Activated CD4-positive, alpha-beta memory T cell treated with anti-CD3 and anti-CD28 coated beads, Interleukin-2, amount 10 ng/mL, durations not matched to agents 7 days and 5 days (primary cell): ENCODE results near the gene CHST11. TPM values are rescaled to one million over a fixed set of nuclear protein-coding genes. Genes with fewer than 3 reads are reported as not detected.
A peak's percentile ranks its signal among the peaks of the same experiment; 100 is the strongest.

Experiments used
- CTCF ChIA-PET: fragments of 350-600 bp; sonication (Branson Sonifier 250); formaldehyde crosslinking; loops from one replicate; lab custom pipeline; 2021; ENCODE audit warnings: antibody characterized with exemption, inconsistent platforms; lab: Charles Lee
- POLR2A ChIA-PET: fragments of 350-600 bp; sonication (Branson Sonifier 250); formaldehyde crosslinking; loops from one replicate; lab custom pipeline; 2021; ENCODE audit warnings: antibody characterized with exemption; lab: Charles Lee
- DNase-seq: peaks from one replicate; pipeline ENCODE4 v3.0.0-alpha.2; 2020
- H3K27ac Mint-ChIP-seq: one replicate; pipeline ENCODE4 v1.8.0; 2021; ENCODE audit warnings: mild to moderate bottlenecking, mixed read lengths
- H3K27me3 Mint-ChIP-seq: one replicate; pipeline ENCODE4 v1.8.0; 2021; ENCODE audit warnings: mixed read lengths
- H3K36me3 Mint-ChIP-seq: one replicate; pipeline ENCODE4 v1.8.0; 2021; ENCODE audit warnings: low read depth, mixed read lengths
- H3K4me1 Mint-ChIP-seq: one replicate; pipeline ENCODE4 v1.8.0; 2021; ENCODE audit warnings: mixed read lengths
- H3K4me3 Mint-ChIP-seq: one replicate; pipeline ENCODE4 v1.8.0; 2021; ENCODE audit warnings: mild to moderate bottlenecking, mixed read lengths
- H3K9me3 Mint-ChIP-seq: one replicate; pipeline ENCODE4 v1.8.0; 2021; ENCODE audit warnings: mixed read lengths
- total RNA-seq, 2 experiments: library from RNA; stranded (reverse); gene quantifications; one replicate each; pipeline ENCODE4 v1.2.3, GENCODE V29; 2021

CHST11 gene
- total RNA-seq, 2 experiments from 2014 or later: 124 to 125 TPM

DNA sequence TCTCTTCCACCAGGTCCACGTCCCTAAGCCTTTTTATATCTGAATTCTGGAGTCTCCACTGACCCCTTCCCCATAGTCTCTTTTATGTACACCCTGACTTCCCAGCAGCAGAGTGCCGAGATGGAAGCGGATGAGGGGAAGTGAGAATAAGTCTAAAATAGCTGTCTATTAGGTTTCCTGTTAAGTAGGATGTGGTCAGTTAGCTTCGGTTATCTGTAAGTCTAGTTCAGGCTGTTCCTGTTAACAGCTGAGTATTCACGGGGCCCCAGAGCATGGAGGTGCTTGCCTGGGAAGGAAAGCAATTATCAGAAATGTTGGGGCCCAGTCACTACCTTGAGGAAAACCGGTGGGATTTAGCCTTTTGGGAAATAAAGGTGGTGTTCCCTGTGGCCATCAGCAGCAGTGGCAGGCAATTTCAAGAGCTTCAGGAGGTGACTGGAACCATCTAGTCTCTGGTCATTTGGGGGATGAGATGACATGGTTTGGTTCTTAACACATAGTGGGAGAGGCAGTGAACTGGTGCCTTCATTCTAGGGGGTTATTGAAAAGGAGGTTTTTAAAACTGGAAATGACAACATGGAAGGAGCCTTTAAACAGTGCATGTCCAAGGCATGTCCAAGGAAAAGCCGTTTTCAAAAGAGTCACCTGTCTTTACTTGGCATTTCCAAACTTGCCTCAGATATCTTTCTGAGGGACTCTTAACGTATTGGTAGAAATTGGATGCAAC lies 21.8 kb downstream of the CHST11 start:
- Mint-ChIP-seq H3K4me1 (peaks cover 88% of the 10 kb centered on the region), H3K36me3 (peaks cover 50% of the 10 kb centered on the region), H3K9me3 (no peaks in the 10 kb centered on the region), H3K4me3 (peak overlapping the region; percentile 85), H3K27me3 (no peaks in the 10 kb centered on the region), H3K27ac (peak overlapping the region; percentile 96)
- ChIA-PET POLR2A (interaction anchor here (0.6 to 3.8 kb wide), 19 partner anchors 9 to 556 kb away, joined by 3 to 95 read pairs (median 7); partner anchors contain the start of genes CHST11 and NFYB), CTCF (interaction anchor here (0.6 to 3.3 kb wide), 11 partner anchors 12 to 217 kb away, joined by 3 to 30 read pairs (median 5); partner anchors contain the start of gene CHST11)
- DNase-seq: peak; percentile 55

DNA sequence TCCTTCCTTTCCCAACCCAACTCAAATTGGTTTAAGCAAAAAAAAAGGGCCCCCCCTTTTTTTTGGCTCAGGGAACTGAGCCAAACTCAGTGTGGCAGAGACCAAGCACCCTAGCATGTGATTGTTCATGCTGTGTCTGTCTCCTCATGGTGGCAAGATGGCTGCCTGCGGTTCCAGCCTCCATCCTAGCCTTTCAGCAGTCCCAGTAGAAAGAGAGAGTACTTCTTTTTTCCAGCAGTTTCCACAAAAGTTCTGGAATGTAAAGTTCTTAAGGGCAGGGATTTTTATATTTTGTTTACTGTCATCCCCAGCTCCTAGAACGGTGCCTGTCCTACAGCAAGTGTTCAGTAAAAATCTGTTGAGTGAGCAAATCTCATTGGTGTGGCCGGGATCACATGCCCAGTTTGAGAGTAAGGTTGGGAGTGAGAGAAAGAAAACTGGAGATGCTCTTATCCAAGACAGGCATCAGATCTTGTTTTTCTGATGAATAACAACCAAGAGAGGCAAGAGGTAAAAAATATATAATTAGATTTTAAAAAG lies 22.4 kb downstream of the CHST11 start:
- POLR2A ChIA-PET: interaction anchor here (1.0 to 3.8 kb wide), 11 partner anchors 10 to 209 kb away, joined by 4 to 95 read pairs (median 11); partner anchors contain the start of gene CHST11
- H3K27ac Mint-ChIP-seq: peak overlapping the region; percentile 96
- peaks cover 88% of the 10 kb centered on the region for H3K4me1 Mint-ChIP-seq
- no peaks in the 10 kb centered on the region for H3K27me3 Mint-ChIP-seq
- DNase-seq: no peak
- H3K9me3 Mint-ChIP-seq: no peaks in the 10 kb centered on the region
- peaks cover 56% of the 10 kb centered on the region for H3K36me3 Mint-ChIP-seq
- peak overlapping the region; percentile 85 for H3K4me3 Mint-ChIP-seq
- CTCF ChIA-PET: interaction anchor here (0.9 to 3.3 kb wide), 5 partner anchors 13 to 97 kb away, joined by 3 to 30 read pairs (median 7); partner anchors contain the start of gene CHST11

DNA sequence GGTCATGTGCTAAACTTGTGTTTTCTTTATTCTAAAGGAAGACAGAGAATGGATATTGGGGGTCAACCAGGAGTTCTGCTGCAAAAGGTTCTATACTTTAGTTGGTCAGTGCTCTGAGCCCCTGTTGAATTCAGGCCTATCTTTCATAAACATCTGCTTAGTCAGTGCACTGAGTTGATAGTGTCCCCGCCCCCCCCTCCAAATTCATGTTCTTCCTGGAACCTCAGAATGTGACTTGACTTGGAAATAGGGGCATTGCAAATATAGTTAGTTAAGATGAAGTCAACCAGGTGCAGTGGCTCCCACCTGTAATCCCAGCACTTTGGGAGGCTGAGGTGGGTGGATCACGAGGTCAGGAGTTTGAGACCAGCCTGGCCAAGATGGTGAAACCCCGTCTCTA lies 23.3 kb downstream of the CHST11 start:
- H3K4me1 Mint-ChIP-seq: peaks cover 90% of the 10 kb centered on the region
- H3K27ac Mint-ChIP-seq: peak overlapping the region; percentile 47
- H3K9me3 Mint-ChIP-seq: no peaks in the 10 kb centered on the region
- ChIA-PET POLR2A (interaction anchor here (3.8 kb wide), 1 partner anchor 21 kb away, joined by 95 read pairs; the partner anchor contains the start of gene CHST11), CTCF (interaction anchor here (3.2 kb wide), 1 partner anchor 13 kb away, joined by 13 read pairs; no protein-coding TSS in a partner anchor)
- no peaks in the 10 kb centered on the region for H3K27me3 Mint-ChIP-seq
- no peak for DNase-seq
- H3K36me3 Mint-ChIP-seq: peaks cover 62% of the 10 kb centered on the region
- no peak overlapping the region for H3K4me3 Mint-ChIP-seq

DNA sequence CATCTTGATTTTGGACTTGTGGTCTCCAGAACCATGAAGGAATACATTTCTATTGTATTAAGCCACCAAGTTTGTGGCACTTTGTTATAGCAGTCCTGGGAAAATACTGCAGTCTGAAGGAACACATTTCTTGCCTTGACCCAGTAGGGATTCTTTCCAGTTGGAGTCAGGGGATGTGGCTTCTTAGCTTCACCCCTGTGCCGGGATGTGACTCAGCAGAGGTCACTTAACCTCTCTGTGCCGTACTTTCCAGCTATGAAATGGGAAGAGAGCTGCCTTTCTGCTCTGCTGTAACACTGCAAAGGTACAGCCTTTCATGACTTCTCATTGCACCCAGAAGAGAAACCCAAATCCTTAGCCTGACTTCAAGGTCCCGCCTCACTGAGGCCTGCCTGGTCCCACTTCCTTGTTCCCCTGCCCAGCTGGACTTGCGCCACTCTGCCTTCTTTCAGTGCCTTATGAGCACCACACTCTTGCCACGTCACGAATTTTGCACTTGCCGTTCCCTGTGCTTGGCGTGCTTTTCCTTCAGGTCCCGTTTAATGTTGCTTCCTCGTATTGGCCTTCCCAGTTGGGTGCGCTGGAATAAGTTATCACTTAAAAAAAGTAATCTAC lies 24.2 kb downstream of the CHST11 start:
- H3K9me3 Mint-ChIP-seq: no peaks in the 10 kb centered on the region
- H3K27me3 Mint-ChIP-seq: no peaks in the 10 kb centered on the region
- ChIA-PET POLR2A (interaction anchor here (1.1 to 1.7 kb wide), 4 partner anchors 14 to 22 kb away, joined by 3 to 5 read pairs (median 4); no protein-coding TSS in a partner anchor), CTCF (no interaction called here)
- H3K4me3 Mint-ChIP-seq: no peak overlapping the region
- no peak for DNase-seq
- H3K4me1 Mint-ChIP-seq: peaks cover 95% of the 10 kb centered on the region
- H3K36me3 Mint-ChIP-seq: peaks cover 69% of the 10 kb centered on the region
- peak overlapping the region; percentile 29 for H3K27ac Mint-ChIP-seq

DNA sequence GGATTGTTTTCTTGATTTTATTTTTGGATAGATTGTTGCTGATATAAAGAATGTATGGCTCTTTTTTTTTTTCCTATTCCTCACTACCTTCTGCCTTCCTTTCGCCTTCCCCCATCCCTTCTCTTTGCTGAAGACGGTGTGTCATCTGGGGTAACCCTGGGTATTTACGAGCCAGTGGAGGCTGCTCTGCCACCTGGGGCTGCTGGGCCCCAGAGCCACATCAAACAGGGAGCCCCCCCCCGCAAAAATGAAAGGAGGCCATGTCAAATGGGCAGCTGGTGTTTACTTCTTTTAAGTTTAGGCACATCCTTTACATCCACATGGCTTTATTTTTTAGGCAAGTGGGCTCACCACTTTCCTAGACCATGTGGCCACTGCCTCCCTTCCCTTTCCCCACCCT lies 25.4 kb downstream of the CHST11 start:
- peaks cover 98% of the 10 kb centered on the region for H3K4me1 Mint-ChIP-seq
- peaks cover 81% of the 10 kb centered on the region for H3K36me3 Mint-ChIP-seq
- POLR2A ChIA-PET: interaction anchor here (1.4 to 1.7 kb wide), 4 partner anchors 9 to 18 kb away, joined by 3 to 5 read pairs (median 4); no protein-coding TSS in a partner anchor
- peak overlapping the region; percentile 53 for H3K27ac Mint-ChIP-seq
- no peaks in the 10 kb centered on the region for H3K9me3 Mint-ChIP-seq
- CTCF ChIA-PET: no interaction called here
- no peak overlapping the region for H3K4me3 Mint-ChIP-seq
- DNase-seq: no peak
- no peaks in the 10 kb centered on the region for H3K27me3 Mint-ChIP-seq

GRCh38 chr12:104482748-104483147 lies 26.0 kb downstream of the CHST11 start:
- no peak for DNase-seq
- ChIA-PET CTCF (no interaction called here), POLR2A (interaction anchor here (1.4 kb wide), 2 partner anchors 10 to 15 kb away, joined by 3 to 4 read pairs; no protein-coding TSS in a partner anchor)
- Mint-ChIP-seq H3K36me3 (peaks cover 84% of the 10 kb centered on the region), H3K4me3 (no peak overlapping the region), H3K27ac (peak overlapping the region; percentile 53), H3K9me3 (no peaks in the 10 kb centered on the region), H3K27me3 (no peaks in the 10 kb centered on the region), H3K4me1 (peaks cover 97% of the 10 kb centered on the region)

- Mint-ChIP-seq H3K36me3 (peaks cover 82% of the 10 kb centered on the region), H3K4me1 (peaks cover 95% of the 10 kb centered on the region), H3K27ac (peak overlapping the region; percentile 50), H3K4me3 (no peak overlapping the region), H3K9me3 (no peaks in the 10 kb centered on the region), H3K27me3 (no peaks in the 10 kb centered on the region)
- ChIA-PET POLR2A (interaction anchor here (1.5 kb wide), 1 partner anchor 10 kb away, joined by 4 read pairs; no protein-coding TSS in a partner anchor), CTCF (no interaction called here)
- DNase-seq: no peak
Observed at GRCh38 chr12:104484079-104484478, 27.3 kb downstream of the CHST11 start.

DNA sequence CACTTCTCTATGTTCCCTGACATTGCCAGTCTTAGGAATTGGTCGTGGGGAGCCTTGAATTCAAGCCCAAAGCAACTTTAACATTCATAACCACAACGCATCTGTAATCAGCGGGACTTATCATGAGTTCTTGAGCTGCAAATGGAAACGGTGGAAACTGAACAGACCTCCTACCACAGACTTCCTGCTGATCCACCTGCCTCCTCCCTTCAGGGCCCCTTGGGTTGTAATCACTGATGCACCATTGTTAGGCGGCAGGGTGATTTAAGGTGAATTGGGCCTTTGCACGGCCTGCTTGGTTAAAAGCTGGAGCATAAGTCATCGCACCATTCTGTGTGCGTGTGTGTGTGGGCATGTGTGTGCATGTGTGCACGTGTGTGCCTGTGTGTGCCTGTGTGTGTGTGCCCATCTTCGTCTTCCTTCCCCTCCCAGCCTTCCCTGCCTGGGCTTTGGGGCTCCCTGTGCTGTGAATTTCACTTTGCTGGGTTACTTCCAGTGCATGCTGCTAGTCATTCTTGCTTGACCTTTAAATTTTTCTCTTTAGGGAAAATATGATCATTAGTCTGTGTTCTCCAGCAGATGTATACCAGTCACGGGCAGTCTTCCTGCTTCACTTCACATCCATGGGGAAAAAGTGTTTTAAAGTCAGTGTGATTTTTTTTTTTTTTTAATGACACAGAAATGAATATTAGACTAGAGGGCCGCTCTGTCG lies 29.1 kb downstream of the CHST11 start:
- H3K9me3 Mint-ChIP-seq: no peaks in the 10 kb centered on the region
- POLR2A ChIA-PET: interaction anchor here (0.8 to 3.2 kb wide), 9 partner anchors 8 to 28 kb away, joined by 3 to 18 read pairs (median 7); partner anchors contain the start of gene CHST11
- CTCF ChIA-PET: interaction anchor here (1.1 to 1.2 kb wide), 3 partner anchors 27 to 104 kb away, joined by 3 read pairs; no protein-coding TSS in a partner anchor
- H3K36me3 Mint-ChIP-seq: peaks cover 73% of the 10 kb centered on the region
- peak overlapping the region; percentile 86 for H3K27ac Mint-ChIP-seq
- peaks cover 93% of the 10 kb centered on the region for H3K4me1 Mint-ChIP-seq
- peak; percentile 72 for DNase-seq
- no peaks in the 10 kb centered on the region for H3K27me3 Mint-ChIP-seq
- peak overlapping the region; percentile 39 for H3K4me3 Mint-ChIP-seq

GRCh38 chr12:104486363-104486750 lies 29.6 kb downstream of the CHST11 start:
- no peak overlapping the region for H3K4me3 Mint-ChIP-seq

DNA sequence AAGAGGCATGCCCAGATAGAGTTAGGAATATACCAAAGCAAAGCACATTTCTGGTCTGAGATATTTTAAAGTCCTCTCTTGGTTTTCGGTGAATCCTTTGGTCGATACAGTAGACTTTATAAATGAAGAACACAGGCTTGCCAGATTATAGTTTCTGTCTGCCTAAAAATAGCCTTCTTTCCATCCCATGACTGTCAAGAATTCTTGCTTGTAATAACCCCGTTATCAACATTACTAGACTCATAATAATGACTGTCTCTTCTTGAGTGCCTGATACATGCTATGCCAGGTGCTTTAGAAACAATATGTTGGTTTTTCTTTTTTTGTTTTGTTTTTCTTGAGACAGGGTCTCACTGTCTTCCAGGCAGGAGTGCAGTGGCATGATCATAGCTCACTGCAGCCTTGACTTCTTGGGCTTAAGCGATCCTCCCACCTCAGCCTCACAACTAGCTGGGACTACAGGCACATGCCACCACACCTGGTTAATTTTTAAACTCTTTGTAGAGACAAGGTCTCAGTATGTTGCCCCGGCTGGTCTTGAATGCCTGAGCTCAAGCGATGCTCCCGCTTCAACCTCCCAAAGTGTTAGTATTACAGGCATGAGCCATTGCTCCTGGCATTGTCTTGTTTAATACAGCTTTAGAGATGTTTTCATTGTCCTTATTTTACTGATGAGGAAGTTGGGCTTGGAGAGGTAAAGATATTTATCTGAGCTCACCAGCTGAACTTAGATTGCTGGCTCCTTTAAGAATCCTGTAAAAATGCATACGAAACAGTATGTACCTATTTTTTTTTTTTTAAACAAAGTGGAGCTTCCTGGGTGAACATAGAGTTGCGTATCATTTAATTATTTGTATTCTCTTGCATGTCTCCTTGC lies 30.4 kb downstream of the CHST11 start:
- Mint-ChIP-seq H3K27ac (peak overlapping the region; percentile 60), H3K4me3 (no peak overlapping the region), H3K4me1 (peaks cover 93% of the 10 kb centered on the region), H3K9me3 (no peaks in the 10 kb centered on the region), H3K36me3 (peaks cover 74% of the 10 kb centered on the region), H3K27me3 (no peaks in the 10 kb centered on the region)
- no peak for DNase-seq
- POLR2A ChIA-PET: interaction anchor here (0.6 to 3.2 kb wide), 8 partner anchors 9 to 216 kb away, joined by 3 to 18 read pairs (median 4); partner anchors contain the start of gene CHST11
- CTCF ChIA-PET: no interaction called here

More at GRCh38 chr12:104486363-104486750, 29.6 kb downstream of the CHST11 start:
- Mint-ChIP-seq H3K36me3 (peaks cover 73% of the 10 kb centered on the region), H3K4me1 (peaks cover 93% of the 10 kb centered on the region), H3K9me3 (no peaks in the 10 kb centered on the region), H3K27ac (peak overlapping the region; percentile 86), H3K27me3 (no peaks in the 10 kb centered on the region)
- DNase-seq: no peak
- ChIA-PET CTCF (interaction anchor here (1.1 to 1.2 kb wide), 2 partner anchors 28 to 105 kb away, joined by 3 read pairs; no protein-coding TSS in a partner anchor), POLR2A (interaction anchor here (0.8 to 3.2 kb wide), 7 partner anchors 13 to 83 kb away, joined by 3 to 18 read pairs (median 5); partner anchors contain the start of gene CHST11)

DNA sequence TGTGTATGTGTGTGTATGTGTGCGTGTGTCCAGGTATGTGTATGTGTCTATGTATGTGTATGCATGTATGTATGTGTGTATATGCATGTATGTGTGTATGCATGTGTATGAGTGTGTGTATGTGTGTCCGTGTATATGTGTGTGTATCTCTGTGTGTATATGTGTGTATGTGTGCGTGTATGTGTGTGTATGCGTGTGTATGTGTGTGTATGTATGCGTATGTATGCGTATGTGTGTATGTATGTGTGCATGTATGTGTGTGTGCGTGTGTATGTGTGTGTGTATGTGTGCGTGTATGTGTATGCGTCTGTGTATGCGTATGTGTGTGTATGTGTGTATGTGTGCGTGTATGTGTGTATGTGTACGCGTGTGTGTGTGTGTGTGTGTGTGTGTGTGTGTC lies 31.6 kb downstream of the CHST11 start:
- H3K27ac Mint-ChIP-seq: peak overlapping the region; percentile 23
- CTCF ChIA-PET: interaction anchor here (0.6 kb wide), 1 partner anchor 287 kb away, joined by 3 read pairs; no protein-coding TSS in a partner anchor
- DNase-seq: no peak
- H3K36me3 Mint-ChIP-seq: peaks cover 73% of the 10 kb centered on the region
- H3K4me1 Mint-ChIP-seq: peaks cover 92% of the 10 kb centered on the region
- H3K27me3 Mint-ChIP-seq: no peaks in the 10 kb centered on the region
- H3K9me3 Mint-ChIP-seq: no peaks in the 10 kb centered on the region
- POLR2A ChIA-PET: interaction anchor here (1.3 to 2.6 kb wide), 2 partner anchors 15 to 20 kb away, joined by 3 to 10 read pairs; no protein-coding TSS in a partner anchor
- H3K4me3 Mint-ChIP-seq: no peak overlapping the region
